Measurements from ENCODE around the gene GHSR.

GRCh38 chr3:172454180-172454579, 5.9 kb upstream of the GHSR start:
- no peak for TF ChIP-seq EZH2 (IDR thresholded peaks at IDR 0.05; ENCODE audit: insufficient read depth, poor library complexity, severe bottlenecking)
- no peak for TF ChIP-seq EZH2phosphoT487 (IDR thresholded peaks at IDR 0.05; ENCODE audit: insufficient read depth, low read depth)

Data from GM23248 (cell line).